ENCODE results near the gene SMTN.

SMTN gene

GRCh38 chr22:31121403-31121802 lies 40.3 kb downstream of the SMTN start:
- WGBS (ENCODE audit: insufficient coverage, insufficient read length) = no CpG with 5 or more reads among the region's 4 CpGs

DNA sequence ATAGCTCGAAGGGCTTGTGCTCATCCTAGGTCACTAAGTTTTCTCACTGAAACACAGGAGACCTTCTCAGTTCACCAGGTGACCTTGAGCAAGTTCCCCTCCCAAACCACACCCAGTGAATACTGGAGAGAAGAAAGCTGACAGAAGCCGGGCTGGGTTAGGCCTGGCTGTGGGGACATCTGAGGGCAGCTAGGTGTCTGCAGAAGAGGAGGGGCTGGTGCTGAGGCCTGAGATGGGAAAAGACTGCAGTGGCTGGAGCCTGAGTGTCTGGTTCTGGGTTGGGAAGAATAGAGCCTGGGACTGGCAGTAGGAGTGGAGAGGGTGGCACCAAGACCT lies 41.0 kb downstream of the SMTN start:
- H3K27ac ChIP-seq (ENCODE audit: low read length) = no peak overlapping the region
- no peaks in the 10 kb centered on the region for H3K9me3 ChIP-seq (ENCODE audit: control insufficient read depth, insufficient read depth, low read length)
- DNase-seq (ENCODE audit: low read depth, low spot score) = no peak
- WGBS (ENCODE audit: insufficient coverage, insufficient read length) = no CpG with 5 or more reads among the region's 2 CpGs
- peaks cover 2% of the 10 kb centered on the region; the same call in 1 of the 2 replicates for H3K4me1 ChIP-seq (ENCODE audit: control insufficient read depth, insufficient read depth, low read length)
- H3K4me3 ChIP-seq (ENCODE audit: low read length) = no peak overlapping the region
- no peaks in the 10 kb centered on the region for H3K27me3 ChIP-seq (ENCODE audit: control insufficient read depth, insufficient read depth, low read length)
- H3K36me3 ChIP-seq (ENCODE audit: control insufficient read depth, insufficient read depth, low read length) = no peaks in the 10 kb centered on the region

More at GRCh38 chr22:31121403-31121802, 40.3 kb downstream of the SMTN start:
- Histone ChIP-seq H3K4me1 (ENCODE audit: control insufficient read depth, insufficient read depth, low read length) (no peaks in the 10 kb centered on the region; the same call in 1 of the 2 replicates), H3K36me3 (ENCODE audit: control insufficient read depth, insufficient read depth, low read length) (no peaks in the 10 kb centered on the region), H3K9me3 (ENCODE audit: control insufficient read depth, insufficient read depth, low read length) (no peaks in the 10 kb centered on the region), H3K4me3 (ENCODE audit: low read length) (no peak overlapping the region), H3K27ac (ENCODE audit: low read length) (no peak overlapping the region), H3K27me3 (ENCODE audit: control insufficient read depth, insufficient read depth, low read length) (no peaks in the 10 kb centered on the region)
- no peak for DNase-seq (ENCODE audit: low read depth, low spot score)

DNA sequence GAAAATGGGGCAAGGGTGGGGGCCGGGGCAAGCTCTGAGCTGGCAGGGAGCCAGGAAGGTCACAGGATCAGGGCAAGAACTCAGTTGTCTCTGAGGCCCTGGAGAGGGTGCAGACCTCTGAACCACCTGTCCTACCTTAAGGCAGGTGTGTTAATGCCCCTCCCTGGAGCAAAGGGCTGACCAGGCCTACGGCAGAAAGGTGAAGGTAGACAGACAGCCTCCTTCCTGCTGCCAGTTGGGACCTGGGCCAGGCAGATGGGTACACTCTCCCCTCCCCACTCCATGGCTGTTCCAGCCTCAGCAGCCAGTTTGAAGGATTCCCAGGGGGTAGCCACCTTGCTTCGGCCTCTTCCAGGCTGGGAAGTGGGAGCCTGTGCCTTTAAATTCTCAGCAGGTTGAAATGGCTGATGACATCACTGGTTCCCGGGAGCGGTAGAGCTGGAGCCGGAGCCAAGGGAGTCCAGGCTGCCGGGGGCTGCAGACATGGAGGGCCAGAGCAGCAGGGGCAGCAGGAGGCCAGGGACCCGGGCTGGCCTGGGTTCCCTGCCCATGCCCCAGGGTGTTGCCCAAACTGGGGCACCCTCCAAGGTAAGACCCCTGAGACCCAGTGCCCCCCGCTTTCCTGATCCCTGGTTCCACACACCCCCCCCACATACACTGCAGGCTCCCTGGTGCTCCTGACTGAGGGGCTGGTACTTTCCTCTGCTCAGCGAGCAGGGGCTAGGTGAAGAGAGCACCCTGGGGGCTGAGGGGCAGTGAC lies 41.6 kb downstream of the SMTN start, which contains the start of gene INPP5J:
TSS of gene INPP5J (plus strand) at position 435 of the 760 bp plus-strand sequence. CDS start at position 484, 49 bp downstream.
- Histone ChIP-seq H3K4me1 (ENCODE audit: control insufficient read depth, insufficient read depth, low read length) (peaks cover 3% of the 10 kb centered on the region; the same call in 1 of the 2 replicates), H3K4me3 (ENCODE audit: low read length) (peak within 1 kb of the TSS; percentile 39; the same call in 1 of the 2 replicates), H3K36me3 (ENCODE audit: control insufficient read depth, insufficient read depth, low read length) (no peaks in the 10 kb centered on the region), H3K9me3 (ENCODE audit: control insufficient read depth, insufficient read depth, low read length) (no peaks in the 10 kb centered on the region), H3K27ac (ENCODE audit: low read length) (no peak within 1 kb of the TSS), H3K27me3 (ENCODE audit: control insufficient read depth, insufficient read depth, low read length) (no peaks in the 10 kb centered on the region)
- no peak for DNase-seq (ENCODE audit: low read depth, low spot score)
- WGBS (ENCODE audit: insufficient coverage, insufficient read length) = no CpG with 5 or more reads among the region's 10 CpGs

GRCh38 chr22:31123292-31123602 lies 42.1 kb downstream of the SMTN start:
- H3K9me3 ChIP-seq (ENCODE audit: control insufficient read depth, insufficient read depth, low read length) = no peaks in the 10 kb centered on the region
- no peak overlapping the region for H3K27ac ChIP-seq (ENCODE audit: low read length)
- H3K4me3 ChIP-seq (ENCODE audit: low read length) = peak overlapping the region; percentile 39; the same call in 1 of the 2 replicates
- H3K27me3 ChIP-seq (ENCODE audit: control insufficient read depth, insufficient read depth, low read length) = no peaks in the 10 kb centered on the region
- H3K4me1 ChIP-seq (ENCODE audit: control insufficient read depth, insufficient read depth, low read length) = peaks cover 3% of the 10 kb centered on the region; the same call in 1 of the 2 replicates
- WGBS (ENCODE audit: insufficient coverage, insufficient read length) = no CpG with 5 or more reads among the region's 4 CpGs
- no peaks in the 10 kb centered on the region for H3K36me3 ChIP-seq (ENCODE audit: control insufficient read depth, insufficient read depth, low read length)
- DNase-seq (ENCODE audit: low read depth, low spot score) = no peak

- Histone ChIP-seq H3K4me1 (ENCODE audit: control insufficient read depth, insufficient read depth, low read length) (peaks cover 3% of the 10 kb centered on the region; the same call in 1 of the 2 replicates), H3K4me3 (ENCODE audit: low read length) (no peak overlapping the region), H3K9me3 (ENCODE audit: control insufficient read depth, insufficient read depth, low read length) (no peaks in the 10 kb centered on the region), H3K36me3 (ENCODE audit: control insufficient read depth, insufficient read depth, low read length) (no peaks in the 10 kb centered on the region), H3K27me3 (ENCODE audit: control insufficient read depth, insufficient read depth, low read length) (no peaks in the 10 kb centered on the region), H3K27ac (ENCODE audit: low read length) (no peak overlapping the region)
- DNase-seq (ENCODE audit: low read depth, low spot score) = no peak
- WGBS (ENCODE audit: insufficient coverage, insufficient read length) = no CpG with 5 or more reads among the region's 3 CpGs
Measured at GRCh38 chr22:31124290-31124689, 43.2 kb downstream of the SMTN start.

DNA sequence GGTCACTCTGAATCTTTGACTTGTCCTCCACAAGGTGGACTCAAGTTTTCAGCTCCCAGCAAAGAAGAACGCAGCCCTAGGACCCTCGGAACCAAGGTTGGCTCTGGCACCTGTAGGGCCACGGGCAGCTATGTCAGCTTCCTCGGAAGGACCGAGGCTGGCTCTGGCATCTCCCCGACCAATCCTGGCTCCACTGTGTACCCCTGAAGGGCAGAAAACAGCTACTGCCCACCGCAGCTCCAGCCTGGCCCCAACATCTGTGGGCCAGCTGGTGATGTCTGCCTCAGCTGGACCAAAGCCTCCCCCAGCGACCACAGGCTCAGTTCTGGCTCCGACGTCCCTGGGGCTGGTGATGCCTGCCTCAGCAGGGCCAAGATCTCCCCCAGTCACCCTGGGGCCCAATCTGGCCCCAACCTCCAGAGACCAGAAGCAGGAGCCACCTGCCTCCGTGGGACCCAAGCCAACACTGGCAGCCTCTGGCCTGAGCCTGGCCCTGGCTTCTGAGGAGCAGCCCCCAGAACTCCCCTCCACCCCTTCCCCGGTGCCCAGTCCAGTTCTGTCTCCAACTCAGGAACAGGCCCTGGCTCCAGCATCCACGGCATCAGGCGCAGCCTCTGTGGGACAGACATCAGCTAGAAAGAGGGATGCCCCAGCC lies 43.8 kb downstream of the SMTN start:
- no peaks in the 10 kb centered on the region for H3K27me3 ChIP-seq (ENCODE audit: control insufficient read depth, insufficient read depth, low read length)
- H3K4me1 ChIP-seq (ENCODE audit: control insufficient read depth, insufficient read depth, low read length) = peaks cover 3% of the 10 kb centered on the region; the same call in 1 of the 2 replicates
- H3K4me3 ChIP-seq (ENCODE audit: low read length) = no peak overlapping the region
- no peaks in the 10 kb centered on the region for H3K36me3 ChIP-seq (ENCODE audit: control insufficient read depth, insufficient read depth, low read length)
- no CpG with 5 or more reads among the region's 14 CpGs for WGBS (ENCODE audit: insufficient coverage, insufficient read length)
- no peaks in the 10 kb centered on the region for H3K9me3 ChIP-seq (ENCODE audit: control insufficient read depth, insufficient read depth, low read length)
- no peak for DNase-seq (ENCODE audit: low read depth, low spot score)
- H3K27ac ChIP-seq (ENCODE audit: low read length) = no peak overlapping the region

DNA sequence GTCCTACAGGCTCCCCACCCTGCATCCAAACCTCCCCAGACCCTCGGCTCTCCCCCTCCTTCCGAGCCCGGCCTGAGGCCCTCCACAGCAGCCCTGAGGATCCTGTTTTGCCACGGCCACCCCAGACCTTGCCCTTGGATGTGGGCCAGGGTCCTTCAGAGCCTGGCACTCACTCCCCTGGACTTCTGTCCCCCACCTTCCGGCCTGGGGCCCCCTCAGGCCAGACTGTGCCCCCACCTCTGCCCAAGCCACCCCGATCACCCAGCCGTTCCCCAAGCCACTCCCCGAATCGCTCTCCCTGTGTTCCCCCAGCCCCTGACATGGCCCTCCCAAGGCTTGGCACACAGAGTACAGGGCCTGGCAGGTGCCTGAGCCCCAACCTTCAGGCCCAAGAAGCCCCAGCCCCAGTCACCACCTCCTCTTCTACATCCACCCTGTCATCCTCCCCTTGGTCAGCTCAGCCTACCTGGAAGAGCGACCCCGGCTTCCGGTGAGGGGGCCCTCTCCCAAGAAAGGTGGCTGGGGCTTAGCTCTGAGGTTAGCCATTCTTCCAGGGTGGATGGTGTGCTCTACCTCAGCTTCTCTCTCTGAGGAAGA lies 44.5 kb downstream of the SMTN start:
- DNase-seq (ENCODE audit: low read depth, low spot score) = no peak
- Histone ChIP-seq H3K9me3 (ENCODE audit: control insufficient read depth, insufficient read depth, low read length) (no peaks in the 10 kb centered on the region), H3K27ac (ENCODE audit: low read length) (no peak overlapping the region), H3K27me3 (ENCODE audit: control insufficient read depth, insufficient read depth, low read length) (no peaks in the 10 kb centered on the region), H3K36me3 (ENCODE audit: control insufficient read depth, insufficient read depth, low read length) (no peaks in the 10 kb centered on the region), H3K4me3 (ENCODE audit: low read length) (no peak overlapping the region), H3K4me1 (ENCODE audit: control insufficient read depth, insufficient read depth, low read length) (peaks cover 3% of the 10 kb centered on the region; the same call in 1 of the 2 replicates)
- WGBS (ENCODE audit: insufficient coverage, insufficient read length) = no CpG with 5 or more reads among the region's 12 CpGs

GRCh38 chr22:31126128-31126868 lies 45.2 kb downstream of the SMTN start:
- H3K9me3 ChIP-seq (ENCODE audit: control insufficient read depth, insufficient read depth, low read length) = no peaks in the 10 kb centered on the region
- DNase-seq (ENCODE audit: low read depth, low spot score) = no peak
- H3K27me3 ChIP-seq (ENCODE audit: control insufficient read depth, insufficient read depth, low read length) = no peaks in the 10 kb centered on the region
- H3K4me1 ChIP-seq (ENCODE audit: control insufficient read depth, insufficient read depth, low read length) = peaks cover 3% of the 10 kb centered on the region; the same call in 1 of the 2 replicates
- no CpG with 5 or more reads among the region's 22 CpGs for WGBS (ENCODE audit: insufficient coverage, insufficient read length)
- H3K36me3 ChIP-seq (ENCODE audit: control insufficient read depth, insufficient read depth, low read length) = no peaks in the 10 kb centered on the region
- H3K27ac ChIP-seq (ENCODE audit: low read length) = no peak overlapping the region
- no peak overlapping the region for H3K4me3 ChIP-seq (ENCODE audit: low read length)

DNA sequence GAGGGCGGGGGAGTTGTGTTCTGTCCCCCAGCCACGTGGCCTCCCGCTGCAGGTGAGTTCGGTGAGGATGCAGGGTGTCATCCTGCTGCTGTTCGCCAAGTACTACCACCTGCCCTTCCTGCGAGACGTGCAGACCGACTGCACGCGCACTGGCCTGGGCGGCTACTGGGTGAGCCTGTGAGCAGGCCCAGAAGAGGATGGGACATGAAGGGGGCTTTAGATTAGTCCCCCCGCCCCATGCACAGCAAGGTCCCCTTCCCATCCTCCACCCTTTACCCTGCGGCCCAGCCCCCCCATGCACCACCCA lies 45.7 kb downstream of the SMTN start:
- H3K36me3 ChIP-seq (ENCODE audit: control insufficient read depth, insufficient read depth, low read length) = no peaks in the 10 kb centered on the region
- no peaks in the 10 kb centered on the region for H3K9me3 ChIP-seq (ENCODE audit: control insufficient read depth, insufficient read depth, low read length)
- H3K27me3 ChIP-seq (ENCODE audit: control insufficient read depth, insufficient read depth, low read length) = no peaks in the 10 kb centered on the region
- no peak overlapping the region for H3K4me3 ChIP-seq (ENCODE audit: low read length)
- peaks cover 3% of the 10 kb centered on the region; the same call in 1 of the 2 replicates for H3K4me1 ChIP-seq (ENCODE audit: control insufficient read depth, insufficient read depth, low read length)
- no peak overlapping the region for H3K27ac ChIP-seq (ENCODE audit: low read length)
- no CpG with 5 or more reads among the region's 13 CpGs for WGBS (ENCODE audit: insufficient coverage, insufficient read length)
- DNase-seq (ENCODE audit: low read depth, low spot score) = no peak

DNA sequence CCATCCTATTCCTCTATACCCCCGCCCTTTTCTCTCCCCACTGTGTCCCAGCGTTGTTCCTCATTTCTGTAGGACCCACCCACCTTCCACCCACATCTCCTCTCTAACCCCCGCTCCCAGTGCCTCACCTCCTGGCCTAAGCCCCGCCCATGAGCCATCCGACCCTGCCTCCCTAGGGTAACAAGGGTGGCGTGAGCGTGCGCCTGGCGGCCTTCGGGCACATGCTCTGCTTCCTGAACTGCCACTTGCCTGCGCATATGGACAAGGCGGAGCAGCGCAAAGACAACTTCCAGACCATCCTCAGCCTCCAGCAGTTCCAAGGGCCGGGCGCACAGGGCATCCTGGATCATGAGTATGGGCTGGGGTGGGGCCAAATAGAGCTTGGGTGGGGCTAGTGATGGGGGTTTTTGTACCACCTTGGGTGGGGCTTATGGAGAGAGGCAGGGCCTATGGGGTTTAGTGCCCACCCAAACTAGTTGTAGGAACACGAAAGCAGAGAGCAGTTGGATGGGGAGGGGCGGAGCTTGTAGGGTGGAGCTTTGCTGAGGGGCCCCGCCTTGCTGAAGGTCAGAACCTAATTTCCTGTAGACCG lies 46.2 kb downstream of the SMTN start:
- Histone ChIP-seq H3K27me3 (ENCODE audit: control insufficient read depth, insufficient read depth, low read length) (no peaks in the 10 kb centered on the region), H3K36me3 (ENCODE audit: control insufficient read depth, insufficient read depth, low read length) (no peaks in the 10 kb centered on the region), H3K9me3 (ENCODE audit: control insufficient read depth, insufficient read depth, low read length) (no peaks in the 10 kb centered on the region), H3K4me3 (ENCODE audit: low read length) (0 out of 2 replicates have a peak overlapping the region, but pooled peaks have one; percentile 4), H3K27ac (ENCODE audit: low read length) (no peak overlapping the region), H3K4me1 (ENCODE audit: control insufficient read depth, insufficient read depth, low read length) (peaks cover 3% of the 10 kb centered on the region; the same call in 1 of the 2 replicates)
- WGBS (ENCODE audit: insufficient coverage, insufficient read length) = no CpG with 5 or more reads among the region's 19 CpGs
- DNase-seq (ENCODE audit: low read depth, low spot score) = no peak
